OCI-LY7 (cell line): ENCODE measurements around the gene SRR.

Experiments
- CTCF ChIP-seq: fragments of 200-600 bp; sonication (generic); conservative IDR thresholded peaks from 2 replicates; pipeline ENCODE4 v1.5.1; 2014; ENCODE audit warnings: mild to moderate bottlenecking, antibody characterized with exemption, low read length, moderate library complexity, mixed read lengths
- EZH2phosphoT487 ChIP-seq: fragments of 200-600 bp; sonication (generic); IDR thresholded peaks from 2 replicates; pipeline ENCODE4 v1.6.1; 2018; ENCODE audit warnings: low read depth, borderline replicate concordance, mild to moderate bottlenecking, mixed run types, antibody characterized with exemption, low read length, moderate library complexity, mixed read lengths

- TF ChIP-seq CTCF (no peak), EZH2phosphoT487 (no peak)
Observed at GRCh38 chr17:2372180-2372579, 68.4 kb downstream of the SRR start.
